Hepatic stellate cell (primary cell): Measurements from ENCODE around the gene MVB12B.
"Not testable (repeated sequence)": the region's sequence is repeated elsewhere in the genome, so short reads cannot be mapped to it uniquely, and the experiment has no call there.

Experiments
- DNase-seq: peaks from one replicate; pipeline ENCODE4 v3.0.0; 2011; ENCODE audit warnings: low spot score

Gene MVB12B

GRCh38 chr9:126540398-126540797 is 213.8 kb downstream of the MVB12B start:
- DNase-seq = not testable (repeated sequence)

- no peak for DNase-seq
These were observed 216.9 kb downstream of the MVB12B start for GRCh38 chr9:126543490-126543889.

- DNase-seq = no peak
These were observed 218.5 kb downstream of the MVB12B start for GRCh38 chr9:126545106-126545505.

- DNase-seq = no peak
These were observed 219.4 kb downstream of the MVB12B start for GRCh38 chr9:126546036-126546435.

- DNase-seq = no peak
These were observed 221.7 kb downstream of the MVB12B start for GRCh38 chr9:126548312-126548711.

- DNase-seq = no peak
These were observed 222.8 kb downstream of the MVB12B start for GRCh38 chr9:126549246-126550006.

- DNase-seq = no peak
These were observed 224.3 kb downstream of the MVB12B start for GRCh38 chr9:126550891-126551351.

GRCh38 chr9:126551812-126552211 is 225.2 kb downstream of the MVB12B start:
- no peak for DNase-seq

- no peak for DNase-seq
These were observed 227.7 kb downstream of the MVB12B start for GRCh38 chr9:126554292-126554691.

GRCh38 chr9:126555421-126555820 is 228.8 kb downstream of the MVB12B start:
- not testable (repeated sequence) for DNase-seq
